OCI-LY3 (cell line): ENCODE data around the gene PIP4K2C.

Experiments used
- EZH2phosphoT487 ChIP-seq: fragments of 200-600 bp; shearing (Covaris generic); IDR thresholded peaks from 2 replicates; pipeline ENCODE4 v1.6.1; 2018; ENCODE audit warnings: antibody characterized with exemption, mixed run types, low read depth
- TF ChIP-seq, protein P1 (sequence below): fragments of 200-600, 300-600 bp; sonication (generic); IDR thresholded peaks from 2 replicates; pipeline ENCODE4 v1.5.1; 2014; ENCODE audit warnings: antibody characterized with exemption, low read length, low read depth

DNA sequence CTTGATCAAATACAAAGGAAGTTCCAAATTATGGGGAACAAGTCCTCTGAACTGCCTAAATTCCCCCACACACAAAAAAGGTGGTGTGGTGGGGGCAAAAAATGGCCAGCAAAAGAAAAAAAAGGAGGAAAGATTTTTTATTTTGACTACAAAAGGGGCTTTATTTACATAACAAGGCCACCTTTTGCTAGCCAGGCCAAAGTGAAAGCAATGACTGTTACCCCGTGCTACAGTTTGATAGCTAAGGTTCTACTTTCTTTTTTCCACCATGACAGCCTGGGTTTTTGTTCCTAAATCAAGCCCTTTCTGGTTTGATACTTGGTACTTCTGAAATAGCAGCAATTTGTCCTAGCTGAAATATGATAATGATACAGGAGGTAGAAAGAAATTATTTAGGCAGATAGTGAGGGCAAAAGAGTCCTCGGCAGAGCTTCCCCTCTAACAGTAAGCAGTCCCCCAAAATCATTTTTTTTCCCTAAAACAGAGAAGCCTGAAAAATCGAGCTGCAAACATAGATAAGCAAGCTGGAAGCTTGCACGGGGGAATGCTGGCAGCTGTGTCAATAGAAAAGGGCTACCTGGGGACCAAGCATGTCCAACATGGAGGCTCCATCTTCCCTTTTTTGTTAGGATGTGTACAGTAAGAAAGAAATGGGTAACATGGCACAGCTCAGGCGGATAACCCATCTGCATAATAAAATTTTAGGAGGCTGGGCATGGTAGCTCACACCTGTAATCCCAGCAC lies 50.9 kb downstream of the PIP4K2C start:
- TF ChIP-seq, protein P1, sequence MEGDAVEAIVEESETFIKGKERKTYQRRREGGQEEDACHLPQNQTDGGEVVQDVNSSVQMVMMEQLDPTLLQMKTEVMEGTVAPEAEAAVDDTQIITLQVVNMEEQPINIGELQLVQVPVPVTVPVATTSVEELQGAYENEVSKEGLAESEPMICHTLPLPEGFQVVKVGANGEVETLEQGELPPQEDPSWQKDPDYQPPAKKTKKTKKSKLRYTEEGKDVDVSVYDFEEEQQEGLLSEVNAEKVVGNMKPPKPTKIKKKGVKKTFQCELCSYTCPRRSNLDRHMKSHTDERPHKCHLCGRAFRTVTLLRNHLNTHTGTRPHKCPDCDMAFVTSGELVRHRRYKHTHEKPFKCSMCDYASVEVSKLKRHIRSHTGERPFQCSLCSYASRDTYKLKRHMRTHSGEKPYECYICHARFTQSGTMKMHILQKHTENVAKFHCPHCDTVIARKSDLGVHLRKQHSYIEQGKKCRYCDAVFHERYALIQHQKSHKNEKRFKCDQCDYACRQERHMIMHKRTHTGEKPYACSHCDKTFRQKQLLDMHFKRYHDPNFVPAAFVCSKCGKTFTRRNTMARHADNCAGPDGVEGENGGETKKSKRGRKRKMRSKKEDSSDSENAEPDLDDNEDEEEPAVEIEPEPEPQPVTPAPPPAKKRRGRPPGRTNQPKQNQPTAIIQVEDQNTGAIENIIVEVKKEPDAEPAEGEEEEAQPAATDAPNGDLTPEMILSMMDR: no peak
- TF ChIP-seq EZH2phosphoT487: no peak
